Measurements from ENCODE around the gene MSI2. TPM values are rescaled to one million over a fixed set of nuclear protein-coding genes. Genes with fewer than 3 reads are reported as not detected.

The MSI2 gene
- total and polyA plus RNA-seq, 9 of the 15 experiments (the other 6 are each of a cell fraction or from before 2014, with no cell fraction given): 4.6 to 61.8 (median 42.4) TPM

DNA sequence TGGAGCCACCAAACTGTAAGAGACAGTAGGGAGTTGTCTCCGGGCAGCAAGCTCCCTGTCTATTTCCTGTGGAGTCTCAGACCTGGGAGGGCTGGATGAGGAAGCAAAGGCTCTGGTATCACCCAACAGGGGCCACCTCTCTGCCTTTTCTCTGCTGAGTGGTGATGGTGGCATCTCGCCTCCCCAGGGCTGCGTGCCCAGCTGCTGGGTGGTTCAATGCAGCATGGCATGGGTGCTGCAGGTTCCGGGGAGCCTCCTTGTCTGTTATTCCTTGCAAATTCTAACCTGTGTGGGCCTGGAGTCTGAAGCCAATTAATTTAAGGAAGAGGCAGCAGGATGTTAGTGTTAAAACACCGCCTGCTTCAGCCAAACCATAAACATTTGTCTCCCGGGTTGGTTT, 410.6 kb downstream of the MSI2 start:
- CTCF ChIA-PET (ENCODE audit: low intra/inter-chr PET ratio): no interaction called here
- Histone ChIP-seq H3K4me2 (ENCODE audit: insufficient read depth, low read length) (no peak overlapping the region), H3K27ac (ENCODE audit: extremely low read depth, low read depth, low read length) (no peak overlapping the region)

DNA sequence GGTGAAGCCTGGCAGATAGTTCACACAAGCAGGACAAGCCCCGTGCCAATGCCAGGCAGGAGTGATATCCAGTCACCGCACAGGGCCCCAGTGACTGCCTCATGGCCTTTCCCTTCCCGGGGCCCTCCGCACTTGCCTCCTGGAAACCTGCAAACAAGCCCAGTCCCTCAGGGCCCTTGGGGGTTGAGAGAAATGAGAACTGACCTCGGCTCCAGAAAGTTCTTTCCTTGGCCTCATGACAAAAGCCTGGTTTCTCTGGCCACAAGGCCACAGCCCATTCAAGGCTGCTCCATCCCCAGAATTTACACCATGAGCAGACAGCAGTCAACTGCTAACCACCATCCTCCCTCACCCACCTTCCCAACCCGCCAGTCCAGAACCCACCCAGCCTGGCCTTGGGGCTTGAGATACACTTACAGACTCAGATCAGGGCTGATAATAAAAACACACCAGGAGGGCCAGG, 411.2 kb downstream of the MSI2 start:
- WGBS (ENCODE audit: insufficient coverage, low coverage, missing lambda C conversion rate): 90% methylated on average over 5 of the region's 6 CpGs
- TF ChIP-seq ZKSCAN1 (IDR thresholded peaks at IDR 0.05; ENCODE audit: low read depth, low read length) (no peak), POU5F1 (IDR thresholded peaks at IDR 0.05; ENCODE audit: borderline replicate concordance, low read depth, low read length, partially characterized antibody) (no peak), NFIX (CRISPR knock-in tag; IDR thresholded peaks at IDR 0.05; ENCODE audit: low read depth) (no peak)
- TF ChIP-seq, protein P1, sequence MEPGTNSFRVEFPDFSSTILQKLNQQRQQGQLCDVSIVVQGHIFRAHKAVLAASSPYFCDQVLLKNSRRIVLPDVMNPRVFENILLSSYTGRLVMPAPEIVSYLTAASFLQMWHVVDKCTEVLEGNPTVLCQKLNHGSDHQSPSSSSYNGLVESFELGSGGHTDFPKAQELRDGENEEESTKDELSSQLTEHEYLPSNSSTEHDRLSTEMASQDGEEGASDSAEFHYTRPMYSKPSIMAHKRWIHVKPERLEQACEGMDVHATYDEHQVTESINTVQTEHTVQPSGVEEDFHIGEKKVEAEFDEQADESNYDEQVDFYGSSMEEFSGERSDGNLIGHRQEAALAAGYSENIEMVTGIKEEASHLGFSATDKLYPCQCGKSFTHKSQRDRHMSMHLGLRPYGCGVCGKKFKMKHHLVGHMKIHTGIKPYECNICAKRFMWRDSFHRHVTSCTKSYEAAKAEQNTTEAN (CRISPR knock-in tag; IDR thresholded peaks at IDR 0.05): no peak
- TF ChIP-seq, protein P2, sequence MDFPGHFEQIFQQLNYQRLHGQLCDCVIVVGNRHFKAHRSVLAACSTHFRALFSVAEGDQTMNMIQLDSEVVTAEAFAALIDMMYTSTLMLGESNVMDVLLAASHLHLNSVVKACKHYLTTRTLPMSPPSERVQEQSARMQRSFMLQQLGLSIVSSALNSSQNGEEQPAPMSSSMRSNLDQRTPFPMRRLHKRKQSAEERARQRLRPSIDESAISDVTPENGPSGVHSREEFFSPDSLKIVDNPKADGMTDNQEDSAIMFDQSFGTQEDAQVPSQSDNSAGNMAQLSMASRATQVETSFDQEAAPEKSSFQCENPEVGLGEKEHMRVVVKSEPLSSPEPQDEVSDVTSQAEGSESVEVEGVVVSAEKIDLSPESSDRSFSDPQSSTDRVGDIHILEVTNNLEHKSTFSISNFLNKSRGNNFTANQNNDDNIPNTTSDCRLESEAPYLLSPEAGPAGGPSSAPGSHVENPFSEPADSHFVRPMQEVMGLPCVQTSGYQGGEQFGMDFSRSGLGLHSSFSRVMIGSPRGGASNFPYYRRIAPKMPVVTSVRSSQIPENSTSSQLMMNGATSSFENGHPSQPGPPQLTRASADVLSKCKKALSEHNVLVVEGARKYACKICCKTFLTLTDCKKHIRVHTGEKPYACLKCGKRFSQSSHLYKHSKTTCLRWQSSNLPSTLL (IDR thresholded peaks at IDR 0.05): no peak
- TF ChIP-seq, protein P3, sequence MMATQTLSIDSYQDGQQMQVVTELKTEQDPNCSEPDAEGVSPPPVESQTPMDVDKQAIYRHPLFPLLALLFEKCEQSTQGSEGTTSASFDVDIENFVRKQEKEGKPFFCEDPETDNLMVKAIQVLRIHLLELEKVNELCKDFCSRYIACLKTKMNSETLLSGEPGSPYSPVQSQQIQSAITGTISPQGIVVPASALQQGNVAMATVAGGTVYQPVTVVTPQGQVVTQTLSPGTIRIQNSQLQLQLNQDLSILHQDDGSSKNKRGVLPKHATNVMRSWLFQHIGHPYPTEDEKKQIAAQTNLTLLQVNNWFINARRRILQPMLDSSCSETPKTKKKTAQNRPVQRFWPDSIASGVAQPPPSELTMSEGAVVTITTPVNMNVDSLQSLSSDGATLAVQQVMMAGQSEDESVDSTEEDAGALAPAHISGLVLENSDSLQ (IDR thresholded peaks at IDR 0.05): no peak

More for the DNA sequence above, 410.6 kb downstream of the MSI2 start:
- H3K27me3 ChIP-seq (ENCODE audit: control insufficient read depth in 2 of 2, insufficient read depth in 2 of 2, low read length in 2 of 2): no peaks in the 10 kb centered on the region
- no peak overlapping the region for H3K9ac ChIP-seq (ENCODE audit: insufficient read depth in 1 of 2, low read depth in 2 of 2, low read length in 2 of 2)
- ATAC-seq (no peak), FAIRE-seq (no peak), DNase-seq (ENCODE audit: extremely low read depth in 1 of 4, low spot score in 3 of 4) (no peak)
- H3K4me1 ChIP-seq (replicated peaks in 1 of 2; ENCODE audit: control insufficient read depth in 2 of 2, insufficient read depth in 2 of 2, low read length in 2 of 2): peaks cover 4 to 9% of the 10 kb centered on the region in 2 experiments; a peak in 3 of 5 replicates
- no peaks in the 10 kb centered on the region for H3K9me1 ChIP-seq (ENCODE audit: control insufficient read depth, insufficient read depth, low read length)
- TF ChIP-seq ZBTB7A (IDR thresholded peaks at IDR 0.05; ENCODE audit: borderline replicate concordance, control insufficient read depth, low read depth, low read length): no peak
- TF ChIP-seq HDAC8 (tag; IDR thresholded peaks at IDR 0.05): no peak
- TF ChIP-seq LEF1 (IDR thresholded peaks at IDR 0.05): no peak
- TF ChIP-seq ZNF12 (CRISPR knock-in tag; IDR thresholded peaks at IDR 0.05): no peak
- no peak for TF ChIP-seq HSF4 (CRISPR knock-in tag; IDR thresholded peaks at IDR 0.05; ENCODE audit: borderline replicate concordance)
- TF ChIP-seq, protein P4, sequence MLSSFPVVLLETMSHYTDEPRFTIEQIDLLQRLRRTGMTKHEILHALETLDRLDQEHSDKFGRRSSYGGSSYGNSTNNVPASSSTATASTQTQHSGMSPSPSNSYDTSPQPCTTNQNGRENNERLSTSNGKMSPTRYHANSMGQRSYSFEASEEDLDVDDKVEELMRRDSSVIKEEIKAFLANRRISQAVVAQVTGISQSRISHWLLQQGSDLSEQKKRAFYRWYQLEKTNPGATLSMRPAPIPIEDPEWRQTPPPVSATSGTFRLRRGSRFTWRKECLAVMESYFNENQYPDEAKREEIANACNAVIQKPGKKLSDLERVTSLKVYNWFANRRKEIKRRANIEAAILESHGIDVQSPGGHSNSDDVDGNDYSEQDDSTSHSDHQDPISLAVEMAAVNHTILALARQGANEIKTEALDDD (IDR thresholded peaks at IDR 0.05): no peak
- TF ChIP-seq XRCC4 (IDR thresholded peaks at IDR 0.05; ENCODE audit: extremely low read depth, insufficient read depth, insufficient read length): no peak
- TF ChIP-seq SAFB2 (IDR thresholded peaks at IDR 0.05; ENCODE audit: borderline replicate concordance, low read depth, low read length, severe bottlenecking): no peak
- in situ Hi-C loops (cut with MboI): no loop called here
- POLR2A ChIA-PET: no interaction called here
- BruUV-seq (replicated peaks): no TSS peak
- no peaks in the 10 kb centered on the region for H3K9me3 ChIP-seq (replicated peaks; ENCODE audit: control insufficient read depth, insufficient read depth, low read depth, low read length)
- H3K36me3 ChIP-seq (ENCODE audit: control insufficient read depth, insufficient read depth, low read length): no peaks in the 10 kb centered on the region
- no peak overlapping the region for H3K4me3 ChIP-seq
- H4K20me1 ChIP-seq (replicated peaks; ENCODE audit: control insufficient read depth, insufficient read depth, low read length): 0 out of 2 replicates have a peak, but pooled peaks cover 3% of the 10 kb centered on the region
- WGBS (ENCODE audit: insufficient coverage, low coverage, missing lambda C conversion rate): 91% methylated on average over 5 of the region's 6 CpGs
- no peaks in the 10 kb centered on the region for H3K79me2 ChIP-seq (ENCODE audit: control insufficient read depth, insufficient read depth, low read length)
- intact Hi-C loops (cut with micrococcal nuclease): no loop called here
- H2AFZ ChIP-seq (ENCODE audit: low read depth, low read length): no peak overlapping the region

More for the DNA sequence above, 411.2 kb downstream of the MSI2 start:
- H3K9ac ChIP-seq (ENCODE audit: insufficient read depth in 1 of 2, low read depth in 2 of 2, low read length in 2 of 2): no peak overlapping the region
- DNase-seq (ENCODE audit: extremely low read depth in 1 of 4, low spot score in 3 of 4) (no peak), ATAC-seq (no peak), FAIRE-seq (no peak)
- ChIA-PET CTCF (ENCODE audit: low intra/inter-chr PET ratio) (no interaction called here), POLR2A (no interaction called here)
- H4K20me1 ChIP-seq (replicated peaks; ENCODE audit: control insufficient read depth, insufficient read depth, low read length): 0 out of 2 replicates have a peak, but pooled peaks cover 3% of the 10 kb centered on the region
- BruUV-seq (replicated peaks): no TSS peak
- no peak overlapping the region for H3K4me2 ChIP-seq (ENCODE audit: insufficient read depth, low read length)
- no peak overlapping the region for H2AFZ ChIP-seq (ENCODE audit: low read depth, low read length)
- H3K36me3 ChIP-seq (ENCODE audit: control insufficient read depth, insufficient read depth, low read length): no peaks in the 10 kb centered on the region
- H3K79me2 ChIP-seq (ENCODE audit: control insufficient read depth, insufficient read depth, low read length): no peaks in the 10 kb centered on the region
- H3K27ac ChIP-seq (ENCODE audit: extremely low read depth, low read depth, low read length): no peak overlapping the region
- no peaks in the 10 kb centered on the region for H3K9me1 ChIP-seq (ENCODE audit: control insufficient read depth, insufficient read depth, low read length)
- intact Hi-C loops (cut with micrococcal nuclease): no loop called here
- no peak overlapping the region for H3K4me3 ChIP-seq
- peaks cover 2 to 7% of the 10 kb centered on the region in 2 experiments; a peak in 3 of 5 replicates for H3K4me1 ChIP-seq (replicated peaks in 1 of 2; ENCODE audit: control insufficient read depth in 2 of 2, insufficient read depth in 2 of 2, low read length in 2 of 2)
- in situ Hi-C loops (cut with MboI): no loop called here
- no peaks in the 10 kb centered on the region for H3K27me3 ChIP-seq (ENCODE audit: control insufficient read depth in 2 of 2, insufficient read depth in 2 of 2, low read length in 2 of 2)
- H3K9me3 ChIP-seq (replicated peaks; ENCODE audit: control insufficient read depth, insufficient read depth, low read depth, low read length): no peaks in the 10 kb centered on the region

All from K562 (cell line).